ENCODE measurements around the gene MT1A. TPM values are rescaled to one million over a fixed set of nuclear protein-coding genes. Genes with fewer than 3 reads are reported as not detected.

The MT1A gene
- total and polyA plus RNA-seq, 12 donors = 0.71 to 102 (median 3.0) TPM; not detected in 2

GRCh38 chr16:56628486-56629350 is 9.7 kb upstream of the MT1A start:
- intact Hi-C loops (cut with DNase I) = loop anchor here in 2 of 10 donors (5.0 kb wide), 1 partner anchor 54 kb away; the partner anchor contains the start of gene MT1X (in 2 of the 2)
- 71 to 79% methylated on average over 9 of the region's 9 CpGs for WGBS, 2 donors
- Histone ChIP-seq H3K27ac (no peak overlapping the region), H3K4me1 (peaks cover 0 to 41% (median 22%) of the 10 kb centered on the region in 9 donors), H3K9me3 (no peaks in the 10 kb centered on the region), H3K4me3 (no peak overlapping the region), H3K27me3 (peaks cover 0 to 34% (median 0%) of the 10 kb centered on the region in 7 donors), H3K36me3 (no peaks in the 10 kb centered on the region)
- no peak for ATAC-seq
- DNase-seq = no peak
- no peak for TF ChIP-seq CTCF (IDR thresholded peaks at IDR 0.05)

GRCh38 chr16:56629531-56629930 is 8.9 kb upstream of the MT1A start:
- intact Hi-C loops (cut with DNase I) = loop anchor here in 2 of 10 donors (5.0 kb wide), 1 partner anchor 53 kb away; the partner anchor contains the start of gene MT1X (in 2 of the 2)
- no peak for DNase-seq
- ATAC-seq = no peak
- H3K27me3 ChIP-seq = peaks cover 0 to 42% (median 3%) of the 10 kb centered on the region in 7 donors
- WGBS, 2 donors = 86 to 94% methylated on average over 3 of the region's 3 CpGs
- no peak for TF ChIP-seq CTCF (IDR thresholded peaks at IDR 0.05)
- H3K36me3 ChIP-seq = no peaks in the 10 kb centered on the region
- no peaks in the 10 kb centered on the region for H3K9me3 ChIP-seq
- no peak overlapping the region for H3K27ac ChIP-seq
- peaks cover 0 to 41% (median 22%) of the 10 kb centered on the region in 9 donors for H3K4me1 ChIP-seq
- no peak overlapping the region for H3K4me3 ChIP-seq

GRCh38 chr16:56630134-56630533 is 8.3 kb upstream of the MT1A start:
- 77 to 78% methylated on average over 3 of the region's 3 CpGs for WGBS, 2 donors
- ATAC-seq = no peak
- Histone ChIP-seq H3K4me1 (peaks cover 0 to 43% (median 22%) of the 10 kb centered on the region in 9 donors), H3K36me3 (no peaks in the 10 kb centered on the region), H3K27ac (no peak overlapping the region), H3K4me3 (no peak overlapping the region), H3K27me3 (peaks cover 0 to 48% (median 9%) of the 10 kb centered on the region in 7 donors), H3K9me3 (no peaks in the 10 kb centered on the region)
- intact Hi-C loops (cut with DNase I) = no loop called here
- DNase-seq = no peak
- no peak for TF ChIP-seq CTCF (IDR thresholded peaks at IDR 0.05)

- H3K9me3 ChIP-seq = no peaks in the 10 kb centered on the region
- H3K4me1 ChIP-seq = peaks cover 0 to 43% (median 24%) of the 10 kb centered on the region in 9 donors
- TF ChIP-seq CTCF (IDR thresholded peaks at IDR 0.05) = no peak
- intact Hi-C loops (cut with DNase I) = no loop called here
- WGBS, 2 donors = 93 to 94% methylated on average over 10 of the region's 10 CpGs
- ATAC-seq (no peak), DNase-seq (no peak)
- H3K4me3 ChIP-seq = no peak overlapping the region
- no peaks in the 10 kb centered on the region for H3K36me3 ChIP-seq
- H3K27ac ChIP-seq = peak overlapping the region in 5 of 10 donors; percentile 71 to 82 (median 80)
- peaks cover 3 to 55% (median 19%) of the 10 kb centered on the region in 7 donors for H3K27me3 ChIP-seq
Observed at GRCh38 chr16:56631197-56631596, 7.3 kb upstream of the MT1A start.
